H1 (cell line): Measurements from ENCODE around the gene VCX3A. TPM values are rescaled to one million over a fixed set of nuclear protein-coding genes. Genes with fewer than 3 reads are reported as not detected.

Experiments used
- CTCF ChIA-PET: fragments of 300-600 bp; sonication (Branson Sonifier 250); formaldehyde crosslinking; loops from one replicate; lab custom pipeline; 2021; ENCODE audit not compliant: partially characterized antibody; lab: Charles Lee
- POLR2A ChIA-PET: fragments of 300-600 bp; sonication (Branson Sonifier 250); formaldehyde crosslinking; loops from one replicate; lab custom pipeline; 2021; ENCODE audit warnings: inconsistent platforms; ENCODE audit not compliant: partially characterized antibody; lab: Charles Lee
- DNase-seq, 2 experiments: peaks; one replicate each; pipeline versions ENCODE4 v3.0.0 to v3.0.0-alpha.2; 2010 to 2022; ENCODE audit warnings: low spot score in 2 of 2, low read depth in 1 of 2, mixed read lengths in 1 of 2
- FAIRE-seq: peaks from 2 replicates; lab custom pipeline; 2011; peaks lifted over from hg19 to GRCh38; lab: Jason Lieb, UNC
- H2AFZ ChIP-seq: 2 replicates; pipeline ENCODE4 v1.8.1; 2012; ENCODE audit warnings: low read length, inconsistent platforms
- H2AK5ac ChIP-seq: 2 replicates; pipeline ENCODE4 v1.6.1; 2013; ENCODE audit warnings: low read depth, low read length
- H2BK120ac ChIP-seq: replicated peaks from 2 replicates; pipeline ENCODE3; 2013; ENCODE audit warnings: low read depth, low read length, inconsistent platforms
- H2BK12ac ChIP-seq: 2 replicates; pipeline ENCODE4 v1.6.1; 2013; ENCODE audit warnings: low read depth, low read length
- H2BK15ac ChIP-seq: 2 replicates; pipeline ENCODE4 v1.6.1; 2013; ENCODE audit warnings: low read length
- H2BK20ac ChIP-seq: 2 replicates; pipeline ENCODE4 v1.6.1; 2013; ENCODE audit warnings: low read length
- H2BK5ac ChIP-seq: 2 replicates; pipeline ENCODE4 v1.6.1; 2013; ENCODE audit warnings: low read depth, low read length
- H3K14ac ChIP-seq: 2 replicates; pipeline ENCODE4 v1.6.1; 2013; ENCODE audit warnings: inconsistent platforms; ENCODE audit not compliant: insufficient read length
- H3K18ac ChIP-seq: 2 replicates; pipeline ENCODE4 v1.6.1; 2013; ENCODE audit warnings: low read length; ENCODE audit errors: extremely low read depth
- H3K23ac ChIP-seq: 2 replicates; pipeline ENCODE4 v1.6.1; 2013; ENCODE audit warnings: inconsistent platforms; ENCODE audit not compliant: insufficient read length
- H3K23me2 ChIP-seq: 2 replicates; pipeline ENCODE4 v1.6.1; 2013; ENCODE audit warnings: low read depth, low read length
- H3K27ac ChIP-seq: 2 replicates; pipeline ENCODE4 v1.6.1; 2011; ENCODE audit warnings: low read depth, low read length, inconsistent platforms
- H3K27me3 ChIP-seq, 4 experiments: replicated peaks in 1 of 4; 1 replicate in 1 of 4; 2 replicates in 3 of 4; pipeline versions ENCODE4 v1.6.1 to v1.8.1; 2011 to 2013; ENCODE audit warnings: low read length in 3 of 4, mild to moderate bottlenecking in 3 of 4, inconsistent platforms in 2 of 4, mixed read lengths in 2 of 4, moderate library complexity in 1 of 4; ENCODE audit not compliant: control insufficient read depth in 3 of 4, insufficient read depth in 3 of 4; ENCODE audit errors: extremely low read depth in 1 of 4
- H3K36me3 ChIP-seq, 4 experiments: 2 replicates each; pipeline versions ENCODE4 v1.6.1 to v1.8.1; 2011 to 2013; ENCODE audit warnings: mild to moderate bottlenecking in 4 of 4, low read length in 3 of 4, moderate library complexity in 2 of 4, control low read depth in 1 of 4, inconsistent platforms in 1 of 4; ENCODE audit not compliant: insufficient read depth in 4 of 4, control insufficient read depth in 2 of 4
- H3K4ac ChIP-seq: replicated peaks from 2 replicates; pipeline ENCODE3; 2013; ENCODE audit warnings: low read length, low read depth, mixed read lengths, inconsistent platforms; ENCODE audit not compliant: insufficient read length
- H3K4me1 ChIP-seq, 4 experiments: replicated peaks in 1 of 4; 1 replicate in 1 of 4; 2 replicates in 3 of 4; pipeline versions ENCODE4 v1.6.1 to v1.8.1; 2011 to 2013; ENCODE audit warnings: low read length in 3 of 4, inconsistent platforms in 2 of 4, mixed read lengths in 1 of 4; ENCODE audit not compliant: insufficient read depth in 4 of 4, control insufficient read depth in 3 of 4
- H3K4me2 ChIP-seq, 2 experiments: 2 replicates each; pipeline versions ENCODE4 v1.6.1 to v1.8.1; 2011 to 2013; ENCODE audit warnings: low read depth in 2 of 2, low read length in 2 of 2, control low read depth in 1 of 2, inconsistent platforms in 1 of 2, mild to moderate bottlenecking in 1 of 2; ENCODE audit not compliant: insufficient read depth in 1 of 2
- H3K4me3 ChIP-seq, 4 experiments: fragments of 200-600, 300-600 bp in 1 of 4; sonication (generic), shearing (Covaris generic), sonication (Bioruptor Twin) in 1 of 4; 2 replicates each; pipeline versions ENCODE4 v1.5.1 to v1.8.1; 2011 to 2016; ENCODE audit warnings: low read length in 4 of 4, low read depth in 3 of 4, control low read depth in 2 of 4, inconsistent platforms in 2 of 4, mild to moderate bottlenecking in 2 of 4, mixed read lengths in 1 of 4, moderate library complexity in 1 of 4; ENCODE audit not compliant: insufficient read depth in 2 of 4; ENCODE audit errors: extremely low read depth in 1 of 4
- H3K56ac ChIP-seq: replicated peaks from 2 replicates; pipeline ENCODE3; 2013; ENCODE audit warnings: low read depth, mild to moderate bottlenecking, mixed read lengths, low read length, inconsistent platforms; ENCODE audit not compliant: insufficient read length
- H3K79me1 ChIP-seq: 2 replicates; pipeline ENCODE4 v1.6.1; 2013; ENCODE audit warnings: low read depth, low read length, control low read depth
- H3K79me2 ChIP-seq, 2 experiments: 2 replicates each; pipeline versions ENCODE4 v1.6.1 to v1.8.1; 2012 to 2013; ENCODE audit warnings: low read length in 2 of 2, mild to moderate bottlenecking in 2 of 2, inconsistent platforms in 1 of 2; ENCODE audit not compliant: insufficient read depth in 2 of 2, control insufficient read depth in 1 of 2
- H3K9ac ChIP-seq, 4 experiments: replicated peaks in 1 of 4; 1 replicate in 1 of 4; 2 replicates in 3 of 4; pipeline versions ENCODE4 v1.6.1 to v1.8.1; 2011 to 2013; ENCODE audit warnings: low read depth in 3 of 4, low read length in 3 of 4, control low read depth in 2 of 4, mild to moderate bottlenecking in 2 of 4, moderate library complexity in 2 of 4, inconsistent platforms in 1 of 4; ENCODE audit errors: extremely low read depth in 1 of 4
- H3K9me3 ChIP-seq, 2 experiments: 2 replicates each; pipeline versions ENCODE4 v1.6.1 to v1.8.1; 2012 to 2013; ENCODE audit warnings: mild to moderate bottlenecking in 2 of 2, moderate library complexity in 2 of 2, control low read depth in 1 of 2, inconsistent platforms in 1 of 2, low read depth in 1 of 2, low read length in 1 of 2, mixed read lengths in 1 of 2; ENCODE audit not compliant: insufficient read depth in 2 of 2
- H4K20me1 ChIP-seq, 2 experiments: replicated peaks in 1 of 2; 2 replicates each; pipeline versions ENCODE3 to v1.8.1; 2011 to 2013; ENCODE audit warnings: inconsistent platforms in 2 of 2, low read length in 2 of 2, mild to moderate bottlenecking in 1 of 2; ENCODE audit not compliant: insufficient read depth in 2 of 2, control insufficient read depth in 1 of 2
- H4K5ac ChIP-seq: 2 replicates; pipeline ENCODE4 v1.6.1; 2013; ENCODE audit warnings: low read length, low read depth, mixed read lengths, inconsistent platforms; ENCODE audit not compliant: insufficient read length
- H4K8ac ChIP-seq: 2 replicates; pipeline ENCODE4 v1.8.0; 2013; ENCODE audit warnings: mild to moderate bottlenecking, moderate library complexity, low read length, inconsistent platforms; ENCODE audit not compliant: insufficient read depth; ENCODE audit errors: extremely low read depth
- H4K91ac ChIP-seq: replicated peaks from 2 replicates; pipeline ENCODE3; 2013; ENCODE audit warnings: low read length, mixed read lengths, inconsistent platforms; ENCODE audit not compliant: insufficient read length
- BACH1 ChIP-seq: IDR thresholded peaks from 2 replicates; pipeline ENCODE4 v1.6.1; 2012; ENCODE audit warnings: low read length, improper control_type of control experiment
- EZH2 ChIP-seq: fragments of 200-600 bp; sonication (generic); IDR thresholded peaks from 2 replicates; pipeline ENCODE4 v1.7.1; 2012; ENCODE audit warnings: low read depth, mild to moderate bottlenecking, moderate library complexity, low read length, inconsistent platforms; ENCODE audit not compliant: severe bottlenecking
- GABPA ChIP-seq: IDR thresholded peaks from 2 replicates; pipeline ENCODE4 v1.6.1; 2011; ENCODE audit warnings: mild to moderate bottlenecking, low read length, moderate library complexity, borderline replicate concordance; ENCODE audit not compliant: insufficient read depth
- JUN ChIP-seq: IDR thresholded peaks from 2 replicates; pipeline ENCODE4 v1.6.1; 2011; ENCODE audit warnings: low read depth, mild to moderate bottlenecking, improper control_type of control experiment, low read length
- POLR2A ChIP-seq, 2 experiments: IDR thresholded peaks; 1 replicate in 1 of 2; 2 replicates in 1 of 2; pipeline ENCODE4 v1.6.1; 2011; ENCODE audit warnings: low read depth in 2 of 2, low read length in 2 of 2, mild to moderate bottlenecking in 2 of 2; ENCODE audit errors: control extremely low read depth in 1 of 2
- SIRT6 ChIP-seq: IDR thresholded peaks from one replicate; pipeline ENCODE4 v1.7.1; 2012; ENCODE audit warnings: low read length, inconsistent platforms
- SP1 ChIP-seq: IDR thresholded peaks from 2 replicates; pipeline ENCODE4 v1.6.1; 2011; ENCODE audit warnings: low read depth, low read length
- WGBS, 2 experiments: shearing (Covaris generic) in 1 of 2; methylation state at CpG; one replicate each; pipeline versions ENCODE4 v1.1.6 to v1.1.7; 2013 to 2015; ENCODE audit warnings: low lambda C conversion rate in 2 of 2, mixed read lengths in 2 of 2, inconsistent platforms in 1 of 2, low coverage in 1 of 2, missing lambda C conversion rate in 1 of 2; ENCODE audit not compliant: insufficient replicate concordance in 2 of 2, insufficient coverage in 1 of 2, insufficient read length in 1 of 2; ENCODE audit errors: extremely low coverage in 1 of 2, missing lambda C conversion rate in 1 of 2; 5-methylcytosine and 5-hydroxymethylcytosine counted together
- polyA plus RNA-seq, 7 experiments: library from polyadenylated mRNA; depleted of rRNA in 3 of 7; stranded (reverse) in 5 of 7; unstranded in 2 of 7; fragments of >200 nt in 5 of 7; fragments of 200-250 nt in 2 of 7; gene quantifications; 1 replicate in 5 of 7; 2 replicates in 1 of 7; 4 replicates in 1 of 7; pipeline versions ENCODE4 v1.2.1 to v1.2.3, GENCODE V29; 2011 to 2013; ENCODE audit warnings: missing spikeins in 2 of 7, mixed read lengths in 2 of 7
- total RNA-seq: library from RNA; stranded (reverse); fragmentation: NEBNext Ultra II Directional; extraction: Animal tissue kit (Norgen Biotek cat#: 25700); gene quantifications from 2 replicates; pipeline ENCODE4 v1.2.1, GENCODE V29; 2021
- TF ChIP-seq, protein P1 (sequence below): IDR thresholded peaks from 2 replicates; pipeline ENCODE4 v1.6.1; 2012; ENCODE audit warnings: inconsistent platforms

Gene VCX3A
- total and polyA plus RNA-seq, 2 of the 8 experiments (the other 6 are each of a cell fraction or from before 2014, with no cell fraction given): 0.38 to 0.63 TPM

DNA sequence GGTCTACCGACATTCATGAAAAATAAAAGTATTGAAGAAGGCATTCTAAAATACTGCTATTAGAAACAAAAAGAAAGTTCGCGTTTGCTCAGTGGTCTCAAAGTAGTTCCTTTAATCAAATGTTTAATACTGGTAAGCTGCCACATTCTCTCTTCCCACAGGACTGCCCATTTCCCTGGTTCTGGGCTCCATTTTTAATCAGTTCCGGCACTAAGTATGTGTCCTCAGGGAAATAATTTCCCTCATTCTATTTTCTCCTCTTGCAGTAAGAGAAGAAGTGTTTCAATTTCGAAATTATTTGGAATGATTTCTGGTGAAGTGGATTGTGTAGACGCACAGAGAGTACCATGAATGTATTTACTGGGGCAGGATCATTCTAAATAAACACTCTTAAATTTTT lies 17.5 kb downstream of the VCX3A start:
- no peaks in the 10 kb centered on the region for H3K9me3 ChIP-seq
- no peak overlapping the region for H2BK15ac ChIP-seq
- no peaks in the 10 kb centered on the region for H3K36me3 ChIP-seq
- no peak overlapping the region for H3K4me2 ChIP-seq
- no peak overlapping the region for H3K14ac ChIP-seq
- no peak overlapping the region for H4K5ac ChIP-seq
- no peak overlapping the region for H4K8ac ChIP-seq
- no peak overlapping the region for H2BK20ac ChIP-seq
- no peaks in the 10 kb centered on the region for H4K20me1 ChIP-seq
- POLR2A ChIA-PET: no interaction called here
- H3K9ac ChIP-seq: no peak overlapping the region
- TF ChIP-seq JUN (no peak), POLR2A (IDR thresholded peaks at IDR 0.05; ENCODE audit: control extremely low read depth in 1 of 2, low read depth in 2 of 2, low read length in 2 of 2) (no peak), GABPA (no peak), EZH2 (no peak), SIRT6 (no peak), BACH1 (no peak), SP1 (no peak)
- TF ChIP-seq, protein P1, sequence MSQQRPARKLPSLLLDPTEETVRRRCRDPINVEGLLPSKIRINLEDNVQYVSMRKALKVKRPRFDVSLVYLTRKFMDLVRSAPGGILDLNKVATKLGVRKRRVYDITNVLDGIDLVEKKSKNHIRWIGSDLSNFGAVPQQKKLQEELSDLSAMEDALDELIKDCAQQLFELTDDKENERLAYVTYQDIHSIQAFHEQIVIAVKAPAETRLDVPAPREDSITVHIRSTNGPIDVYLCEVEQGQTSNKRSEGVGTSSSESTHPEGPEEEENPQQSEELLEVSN: no peak
- no peak overlapping the region for H3K4me3 ChIP-seq
- WGBS, 2 experiments: 91% methylated on average over 4 of the region's 6 CpGs; no CpG with 5 or more reads in 1 of the 2 experiments
- no peak overlapping the region for H3K27ac ChIP-seq
- no peaks in the 10 kb centered on the region for H3K79me2 ChIP-seq
- no peak overlapping the region for H2BK120ac ChIP-seq
- H3K4ac ChIP-seq: no peak overlapping the region
- H3K79me1 ChIP-seq: no peaks in the 10 kb centered on the region
- no peak for DNase-seq
- no peak overlapping the region for H2AK5ac ChIP-seq
- no peak overlapping the region for H2AFZ ChIP-seq
- no peaks in the 10 kb centered on the region for H3K23me2 ChIP-seq
- H3K18ac ChIP-seq: no peak overlapping the region
- no peak overlapping the region for H3K23ac ChIP-seq
- H4K91ac ChIP-seq: no peak overlapping the region
- no peak overlapping the region for H3K56ac ChIP-seq
- no peak overlapping the region for H2BK12ac ChIP-seq
- FAIRE-seq: no peak
- no peaks in the 10 kb centered on the region for H3K4me1 ChIP-seq
- CTCF ChIA-PET: interaction anchor here (1.0 kb wide), 1 partner anchor 531 kb away, joined by 3 read pairs; no protein-coding TSS in a partner anchor
- no peaks in the 10 kb centered on the region for H3K27me3 ChIP-seq
- no peak overlapping the region for H2BK5ac ChIP-seq
